Parathyroid adenoma (tissue), 2 donors: ENCODE data around the gene KCNMB2.

Experiments
- H2AFZ ChIP-seq: fragments of 300-600 bp; sonication (generic); one replicate; pipeline ENCODE4 v1.7.0; 2017; ENCODE audit warnings: antibody characterized with exemption, mild to moderate bottlenecking
- H3K27ac ChIP-seq: fragments of 300-600 bp; sonication (generic); one replicate; pipeline ENCODE4 v1.7.0; 2017
- H3K27me3 ChIP-seq: fragments of 300-600 bp; sonication (generic); one replicate; pipeline ENCODE4 v1.7.0; 2017; ENCODE audit warnings: low read length; ENCODE audit not compliant: control insufficient read depth, insufficient read depth
- H3K36me3 ChIP-seq: fragments of 300-600 bp; sonication (generic); one replicate; pipeline ENCODE4 v1.7.0; 2017; ENCODE audit warnings: low read length; ENCODE audit not compliant: control insufficient read depth, insufficient read depth
- H3K4me1 ChIP-seq: fragments of 300-600 bp; sonication (generic); one replicate; pipeline ENCODE4 v1.7.0; 2017; ENCODE audit warnings: control low read depth
- H3K4me2 ChIP-seq: fragments of 300-600 bp; sonication (generic); one replicate; pipeline ENCODE4 v1.7.0; 2017; ENCODE audit warnings: low read length
- H3K4me3 ChIP-seq: fragments of 300-600 bp; sonication (generic); one replicate; pipeline ENCODE4 v1.7.0; 2017; ENCODE audit warnings: low read depth, low read length
- H3K79me2 ChIP-seq: fragments of 300-600 bp; sonication (generic); one replicate; pipeline ENCODE4 v1.7.0; 2017; ENCODE audit warnings: control low read depth
- H3K9ac ChIP-seq: fragments of 300-600 bp; sonication (generic); one replicate; pipeline ENCODE4 v1.7.0; 2017; ENCODE audit warnings: mild to moderate bottlenecking
- H3K9me3 ChIP-seq: fragments of 300-600 bp; sonication (generic); one replicate; pipeline ENCODE4 v1.7.0; 2017; ENCODE audit warnings: low read length; ENCODE audit not compliant: control insufficient read depth
- TF ChIP-seq, protein P1 (sequence below): fragments of 300-600 bp; sonication (generic); IDR thresholded peaks from one replicate; pipeline ENCODE4 v1.7.0; 2017; ENCODE audit warnings: antibody characterized with exemption, mild to moderate bottlenecking
- donor health status: primary hyperparathyroidism.

KCNMB2 gene

DNA sequence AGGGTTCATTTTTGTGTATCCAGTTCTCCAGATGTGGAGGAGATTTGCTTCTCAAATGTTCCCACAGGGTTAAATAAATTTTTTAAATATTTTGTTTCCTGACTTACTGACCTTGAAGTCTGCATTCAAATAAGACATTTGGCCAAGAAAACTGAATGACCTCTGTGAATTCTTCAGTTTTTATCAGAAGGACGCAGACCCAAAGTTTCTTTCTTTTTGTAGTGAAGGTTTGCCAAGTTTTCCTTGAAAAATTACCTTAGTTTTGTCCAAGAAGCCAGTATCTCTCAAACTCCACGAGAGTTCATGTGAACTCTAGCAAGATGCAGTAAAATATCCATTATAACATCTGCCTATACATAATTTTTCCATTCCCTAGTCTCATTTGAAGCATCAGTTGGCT lies 332.4 kb downstream of the KCNMB2 start:
- H3K36me3 ChIP-seq, result no peaks in the 10 kb centered on the region
- no peak overlapping the region for H3K9ac ChIP-seq

DNA sequence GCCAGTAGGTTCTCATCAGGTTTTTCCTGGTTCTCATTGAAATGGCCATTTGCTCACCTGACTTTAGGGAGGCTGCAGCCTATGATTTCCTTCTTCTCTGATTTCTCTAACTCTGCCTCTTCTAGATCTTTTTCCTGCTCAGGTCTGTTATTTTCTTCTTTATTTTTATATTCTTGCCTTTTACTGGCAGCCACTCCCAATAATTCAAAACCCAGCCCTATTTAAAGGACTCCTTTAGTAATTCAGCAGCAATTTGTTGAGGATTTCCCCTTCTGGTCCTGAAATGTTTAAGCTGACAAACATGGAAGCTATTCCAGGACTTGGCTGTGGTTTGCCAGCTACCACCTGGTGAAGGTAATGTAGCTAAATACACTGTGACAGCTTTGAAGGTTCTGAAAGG lies 333.8 kb downstream of the KCNMB2 start:
- Histone ChIP-seq H2AFZ (no peak overlapping the region), H3K9ac (no peak overlapping the region), H3K4me1 (no peaks in the 10 kb centered on the region), H3K4me3 (no peak overlapping the region), H3K9me3 (no peaks in the 10 kb centered on the region), H3K36me3 (no peaks in the 10 kb centered on the region), H3K27ac (no peak overlapping the region), H3K27me3 (no peaks in the 10 kb centered on the region), H3K79me2 (no peaks in the 10 kb centered on the region), H3K4me2 (no peak overlapping the region)
- TF ChIP-seq, protein P1, sequence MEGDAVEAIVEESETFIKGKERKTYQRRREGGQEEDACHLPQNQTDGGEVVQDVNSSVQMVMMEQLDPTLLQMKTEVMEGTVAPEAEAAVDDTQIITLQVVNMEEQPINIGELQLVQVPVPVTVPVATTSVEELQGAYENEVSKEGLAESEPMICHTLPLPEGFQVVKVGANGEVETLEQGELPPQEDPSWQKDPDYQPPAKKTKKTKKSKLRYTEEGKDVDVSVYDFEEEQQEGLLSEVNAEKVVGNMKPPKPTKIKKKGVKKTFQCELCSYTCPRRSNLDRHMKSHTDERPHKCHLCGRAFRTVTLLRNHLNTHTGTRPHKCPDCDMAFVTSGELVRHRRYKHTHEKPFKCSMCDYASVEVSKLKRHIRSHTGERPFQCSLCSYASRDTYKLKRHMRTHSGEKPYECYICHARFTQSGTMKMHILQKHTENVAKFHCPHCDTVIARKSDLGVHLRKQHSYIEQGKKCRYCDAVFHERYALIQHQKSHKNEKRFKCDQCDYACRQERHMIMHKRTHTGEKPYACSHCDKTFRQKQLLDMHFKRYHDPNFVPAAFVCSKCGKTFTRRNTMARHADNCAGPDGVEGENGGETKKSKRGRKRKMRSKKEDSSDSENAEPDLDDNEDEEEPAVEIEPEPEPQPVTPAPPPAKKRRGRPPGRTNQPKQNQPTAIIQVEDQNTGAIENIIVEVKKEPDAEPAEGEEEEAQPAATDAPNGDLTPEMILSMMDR, result no peak

More for the DNA sequence above, 332.4 kb downstream of the KCNMB2 start:
- Histone ChIP-seq H3K79me2 (no peaks in the 10 kb centered on the region), H3K4me1 (no peaks in the 10 kb centered on the region), H3K4me2 (no peak overlapping the region), H2AFZ (no peak overlapping the region), H3K4me3 (no peak overlapping the region), H3K9me3 (no peaks in the 10 kb centered on the region), H3K27ac (no peak overlapping the region), H3K27me3 (no peaks in the 10 kb centered on the region)
- TF ChIP-seq, protein P1, result no peak

DNA sequence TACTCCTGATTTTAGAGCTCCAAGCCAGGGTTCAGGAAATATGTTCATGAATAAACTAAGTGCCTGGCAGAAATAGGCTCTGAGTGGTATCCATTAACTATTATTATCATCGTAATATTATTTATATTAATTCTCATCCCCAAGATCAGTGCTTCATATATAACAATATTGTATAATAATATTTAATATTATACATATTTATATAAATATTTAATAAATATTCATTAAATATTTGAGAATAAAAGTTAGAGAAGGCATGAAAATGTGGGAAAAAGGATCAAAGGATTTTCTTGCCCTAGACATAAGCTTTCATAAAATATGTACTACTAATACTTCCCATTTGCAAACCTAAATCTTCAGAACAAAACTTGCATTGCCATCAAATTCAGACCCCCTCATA lies 338.9 kb downstream of the KCNMB2 start:
- H3K4me2 ChIP-seq, result no peak overlapping the region
- no peak overlapping the region for H2AFZ ChIP-seq
- no peaks in the 10 kb centered on the region for H3K9me3 ChIP-seq
- no peak overlapping the region for H3K27ac ChIP-seq
- H3K4me1 ChIP-seq, result no peaks in the 10 kb centered on the region
- H3K36me3 ChIP-seq, result no peaks in the 10 kb centered on the region
- no peak overlapping the region for H3K4me3 ChIP-seq
- no peaks in the 10 kb centered on the region for H3K27me3 ChIP-seq
- H3K9ac ChIP-seq, result no peak overlapping the region
- H3K79me2 ChIP-seq, result no peaks in the 10 kb centered on the region
- TF ChIP-seq, protein P1, result no peak

DNA sequence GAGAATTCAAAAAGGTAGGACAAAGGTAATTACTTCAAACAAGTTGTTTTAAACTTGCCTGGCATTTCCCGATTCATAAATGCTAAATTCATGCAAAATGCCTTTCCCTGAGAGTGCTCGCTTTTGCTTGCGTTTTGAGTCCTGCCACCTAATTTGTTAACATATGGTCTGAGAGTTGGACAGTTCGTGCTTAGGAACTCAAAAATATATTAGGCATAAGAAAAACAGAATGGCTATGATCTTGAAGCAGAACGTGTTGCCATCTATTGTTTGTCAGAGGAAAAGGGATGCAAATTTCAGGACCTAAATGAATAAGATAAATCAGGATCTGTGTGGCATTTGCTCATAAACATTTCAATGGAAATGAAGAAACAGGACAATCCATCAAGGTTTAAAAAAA lies 339.6 kb downstream of the KCNMB2 start:
- H3K27ac ChIP-seq, result no peak overlapping the region
- TF ChIP-seq, protein P1, result no peak
- no peak overlapping the region for H3K4me3 ChIP-seq
- H3K27me3 ChIP-seq, result no peaks in the 10 kb centered on the region
- no peaks in the 10 kb centered on the region for H3K36me3 ChIP-seq
- no peaks in the 10 kb centered on the region for H3K9me3 ChIP-seq
- H2AFZ ChIP-seq, result no peak overlapping the region
- H3K9ac ChIP-seq, result no peak overlapping the region
- no peaks in the 10 kb centered on the region for H3K4me1 ChIP-seq
- H3K4me2 ChIP-seq, result no peak overlapping the region
- no peaks in the 10 kb centered on the region for H3K79me2 ChIP-seq

DNA sequence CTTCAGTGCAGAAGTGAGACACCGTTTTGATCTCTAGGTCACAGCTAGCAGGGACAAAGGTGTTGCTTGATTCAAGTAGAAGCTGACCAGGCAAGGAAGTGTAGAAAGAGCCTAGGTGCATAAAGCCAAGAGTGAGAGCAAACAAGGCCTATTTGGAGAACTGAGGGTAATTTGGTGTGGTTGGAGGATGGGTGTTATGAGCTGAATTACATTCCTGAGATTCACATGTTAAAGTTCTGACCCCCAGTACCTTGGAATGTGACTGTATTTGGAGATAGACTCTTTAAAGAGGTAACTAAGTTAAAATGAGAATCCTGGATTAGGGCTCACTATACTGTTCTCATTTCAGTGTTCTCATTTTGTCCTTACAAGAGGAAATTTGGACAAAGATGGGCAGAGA lies 344.0 kb downstream of the KCNMB2 start:
- no peaks in the 10 kb centered on the region for H3K4me1 ChIP-seq

More for the DNA sequence above, 344.0 kb downstream of the KCNMB2 start:
- Histone ChIP-seq H3K36me3 (no peaks in the 10 kb centered on the region), H3K79me2 (no peaks in the 10 kb centered on the region), H3K4me2 (no peak overlapping the region), H2AFZ (no peak overlapping the region), H3K27me3 (no peaks in the 10 kb centered on the region), H3K4me3 (no peak overlapping the region), H3K9me3 (no peaks in the 10 kb centered on the region), H3K27ac (no peak overlapping the region), H3K9ac (no peak overlapping the region)
- TF ChIP-seq, protein P1, result no peak
